Glomerular endothelial cell (primary cell): ENCODE results near the gene HS3ST6. TPM values are rescaled to one million over a fixed set of nuclear protein-coding genes. Genes with fewer than 3 reads are reported as not detected.
"Not testable (repeated sequence)": the region's sequence is repeated elsewhere in the genome, so short reads cannot be mapped to it uniquely, and the experiment has no call there.

Experiments used
- DNase-seq: peaks from one replicate; pipeline ENCODE4 v3.0.0-alpha.2; 2011; ENCODE audit warnings: low read depth, low spot score; ENCODE audit errors: extremely low read depth
- total RNA-seq: library from RNA; depleted of rRNA; stranded (reverse); fragments of >200 nt; gene quantifications from 2 replicates; pipeline ENCODE4 v1.2.3, GENCODE V29; 2015

HS3ST6 gene
- total RNA-seq, 1 donor from 2014 or later, result not detected

DNA sequence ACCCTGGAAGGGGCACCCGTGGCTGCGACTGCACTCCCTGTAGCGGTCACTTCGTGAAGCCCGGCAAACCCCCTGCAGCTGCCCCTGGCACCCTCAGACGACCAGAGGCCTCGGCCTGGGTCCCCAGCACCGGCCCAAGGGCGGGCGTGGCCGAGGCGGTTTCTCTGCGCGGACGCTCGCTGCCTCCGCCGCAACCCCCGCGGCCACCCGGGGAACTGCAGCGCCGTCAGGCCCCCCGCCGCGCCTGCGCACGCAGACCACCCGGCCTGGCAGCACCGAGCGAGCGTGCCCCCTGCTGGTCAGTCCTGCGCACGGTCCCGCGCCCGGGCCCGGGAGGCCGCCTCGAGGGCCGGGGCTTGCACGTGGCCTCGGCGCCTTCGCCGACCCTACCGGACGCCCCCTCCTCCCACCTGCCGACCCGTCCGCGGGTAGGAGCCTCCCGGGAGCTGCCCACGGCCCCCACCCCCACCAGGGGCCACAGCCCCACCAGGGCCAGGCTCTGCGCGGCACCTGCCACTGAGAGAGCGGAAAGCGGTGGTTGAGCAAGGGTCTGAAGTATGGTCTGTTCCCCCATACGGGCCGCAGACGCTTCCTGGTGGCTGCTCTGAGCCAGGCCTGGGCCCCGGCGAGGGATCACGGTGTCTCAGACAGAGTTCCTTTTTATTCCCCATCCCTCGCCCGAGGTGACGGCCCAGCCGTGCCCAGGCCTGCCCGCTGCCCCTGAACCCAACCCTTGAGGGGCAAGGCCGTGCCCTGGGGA lies 11.5 kb upstream of the HS3ST6 start:
- DNase-seq, result no peak

DNA sequence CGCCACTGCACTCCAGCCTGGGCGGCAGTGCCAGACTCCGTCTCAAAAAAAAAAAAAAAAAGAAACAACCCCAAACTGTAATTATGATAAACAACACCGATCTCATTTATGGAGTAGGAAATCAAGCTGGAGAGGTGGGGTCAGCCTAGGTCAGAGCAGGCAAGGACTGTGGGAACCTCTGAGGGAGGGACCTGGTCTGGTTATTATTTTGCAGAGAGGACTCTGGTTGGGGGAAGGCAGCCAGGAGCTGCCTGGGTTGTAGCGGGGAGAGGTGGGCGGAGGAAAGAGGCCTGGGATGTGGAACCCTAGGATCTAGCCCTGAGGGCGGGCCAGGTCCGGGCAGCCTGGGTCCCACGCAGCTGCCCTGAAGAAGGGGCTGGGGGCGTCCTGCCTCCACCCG lies 10.9 kb upstream of the HS3ST6 start:
- DNase-seq, result no peak

DNA sequence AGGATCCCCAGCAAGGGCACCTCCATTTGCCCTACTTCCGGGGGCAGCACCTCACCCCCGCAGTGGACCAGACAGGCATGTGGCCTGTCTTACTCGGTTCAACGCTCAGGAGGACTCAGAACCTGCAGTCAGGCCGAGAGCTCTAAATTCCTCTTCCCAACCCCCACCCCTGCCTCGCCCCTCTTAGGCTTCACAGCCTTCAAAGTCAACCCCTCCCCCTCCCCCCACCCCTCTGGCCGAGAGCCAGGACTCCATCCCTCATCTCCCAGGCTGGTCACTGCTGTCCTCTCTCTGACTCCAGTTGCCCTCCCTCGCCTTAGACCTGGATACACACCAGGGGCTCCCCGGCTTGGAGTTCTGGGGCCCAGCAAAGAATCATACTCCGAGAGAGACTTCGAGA lies 8.1 kb upstream of the HS3ST6 start:
- DNase-seq, result no peak

DNA sequence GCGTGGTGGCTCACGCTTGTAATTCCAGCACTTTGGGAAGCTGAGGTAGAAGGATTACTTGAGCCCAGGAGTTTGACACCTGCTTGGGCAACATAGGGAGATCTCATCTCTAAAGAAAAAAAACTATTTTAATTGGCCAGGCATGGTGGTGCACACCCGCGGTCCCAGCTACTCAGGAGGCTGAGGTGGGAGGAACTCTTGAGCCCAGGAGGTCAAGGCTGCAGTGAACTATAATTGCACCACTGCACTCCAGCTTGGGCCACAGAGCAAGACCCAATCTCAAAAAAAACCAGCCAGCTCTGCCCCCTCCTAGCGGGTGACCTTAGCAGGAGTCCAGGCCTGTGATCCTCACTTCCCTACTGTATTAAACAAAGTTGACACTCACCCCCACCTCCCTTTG lies 5.9 kb upstream of the HS3ST6 start:
- no peak for DNase-seq

- no peak for DNase-seq
These were observed 5.3 kb upstream of the HS3ST6 start for GRCh38 chr16:1923299-1924034.

GRCh38 chr16:1922357-1922756 lies 4.1 kb upstream of the HS3ST6 start:
- DNase-seq, result no peak

- DNase-seq, result no peak
These were observed 2.5 kb upstream of the HS3ST6 start for GRCh38 chr16:1920727-1921171.

DNA sequence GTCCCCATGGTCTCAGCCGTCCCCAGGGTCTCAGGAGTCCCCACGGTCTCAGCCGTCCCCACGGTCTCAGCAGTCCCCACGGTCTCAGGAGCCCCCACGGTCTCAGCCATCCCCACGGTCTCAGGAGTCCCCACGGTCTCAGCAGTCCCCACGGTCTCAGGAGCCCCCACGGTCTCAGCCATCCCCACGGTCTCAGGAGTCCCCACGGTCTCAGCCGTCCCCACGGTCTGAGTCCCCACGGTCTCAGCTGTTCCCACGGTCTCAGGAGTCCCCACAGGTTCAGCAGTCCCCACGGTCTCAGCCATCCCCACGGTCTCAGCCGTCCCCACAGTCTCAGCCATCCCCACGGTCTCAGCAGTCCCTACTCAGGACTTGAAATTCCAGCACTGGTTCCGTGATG lies 1.9 kb upstream of the HS3ST6 start:
- not testable (repeated sequence) for DNase-seq

DNA sequence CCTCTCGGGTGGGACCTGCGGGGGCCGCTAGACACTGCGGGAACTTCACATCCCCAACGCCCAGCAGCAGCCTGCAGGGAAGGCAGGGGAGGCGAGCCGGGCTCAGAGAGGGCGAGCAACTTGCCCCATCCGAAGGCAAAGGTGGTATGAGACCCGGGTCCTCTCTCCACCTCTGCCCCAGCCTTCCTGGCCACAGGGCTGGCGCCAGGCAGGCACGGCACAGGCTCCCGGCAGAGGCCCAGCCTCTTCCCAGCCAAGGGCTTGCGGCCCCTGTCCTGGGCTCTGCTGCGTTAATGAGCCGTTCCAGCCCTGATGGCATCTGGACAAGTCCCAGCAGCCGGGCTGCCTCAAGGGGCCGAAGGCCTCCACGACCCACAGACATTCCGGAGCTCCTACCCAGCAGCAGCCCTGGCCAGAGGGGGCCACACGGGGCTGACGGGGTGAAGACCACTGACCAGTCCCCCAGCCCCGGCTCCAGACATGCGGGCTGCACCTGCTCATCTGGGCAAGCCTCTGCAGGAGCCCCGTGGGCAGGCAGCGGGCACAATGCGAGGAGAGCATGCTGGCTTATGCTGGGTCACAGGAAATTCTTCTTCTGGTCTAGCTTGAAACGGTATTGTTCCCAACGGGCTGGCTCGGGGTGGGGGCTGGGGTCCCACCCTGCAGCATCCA lies 1.2 kb upstream of the HS3ST6 start:
- no peak for DNase-seq

GRCh38 chr16:1917665-1918350 lies 407 bp downstream of the HS3ST6 start:
- DNase-seq, result no peak

DNA sequence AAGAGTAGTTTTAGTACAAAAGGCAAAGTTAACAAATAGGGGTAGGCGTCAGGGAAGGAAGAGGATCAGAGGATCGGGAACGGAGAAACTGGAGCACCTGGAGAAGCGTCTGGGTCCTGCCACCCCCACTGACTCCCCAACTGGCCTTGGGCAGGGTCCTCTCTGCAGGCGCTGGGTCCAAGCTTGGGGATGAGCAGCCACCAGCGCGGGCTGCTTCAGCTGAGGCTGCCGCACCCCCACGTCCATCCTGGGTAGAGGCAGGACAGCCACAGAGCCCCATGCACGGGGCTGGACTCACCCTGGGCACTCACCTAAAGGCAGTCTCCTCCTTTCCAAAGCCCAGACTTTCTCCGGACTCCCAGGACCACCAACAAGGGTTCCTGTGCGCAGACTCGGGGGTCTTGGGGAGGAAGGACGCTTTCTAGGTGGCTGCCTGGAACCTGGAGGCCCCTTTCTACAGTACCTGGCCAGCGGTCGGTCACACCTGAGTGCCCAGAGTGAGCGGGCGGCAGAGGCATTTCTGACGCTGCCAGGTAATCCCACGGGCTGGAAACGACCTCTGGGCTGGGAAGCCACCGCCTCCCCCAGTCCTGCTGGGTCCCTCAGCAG lies 1.1 kb downstream of the HS3ST6 start:
- DNase-seq, result no peak

- DNase-seq, result no peak
These were observed 1.6 kb downstream of the HS3ST6 start for GRCh38 chr16:1916640-1916990.

- DNase-seq, result no peak
These were observed 2.2 kb downstream of the HS3ST6 start for GRCh38 chr16:1915732-1916639.

- no peak for DNase-seq
These were observed 3.2 kb downstream of the HS3ST6 start for GRCh38 chr16:1914988-1915387.

DNA sequence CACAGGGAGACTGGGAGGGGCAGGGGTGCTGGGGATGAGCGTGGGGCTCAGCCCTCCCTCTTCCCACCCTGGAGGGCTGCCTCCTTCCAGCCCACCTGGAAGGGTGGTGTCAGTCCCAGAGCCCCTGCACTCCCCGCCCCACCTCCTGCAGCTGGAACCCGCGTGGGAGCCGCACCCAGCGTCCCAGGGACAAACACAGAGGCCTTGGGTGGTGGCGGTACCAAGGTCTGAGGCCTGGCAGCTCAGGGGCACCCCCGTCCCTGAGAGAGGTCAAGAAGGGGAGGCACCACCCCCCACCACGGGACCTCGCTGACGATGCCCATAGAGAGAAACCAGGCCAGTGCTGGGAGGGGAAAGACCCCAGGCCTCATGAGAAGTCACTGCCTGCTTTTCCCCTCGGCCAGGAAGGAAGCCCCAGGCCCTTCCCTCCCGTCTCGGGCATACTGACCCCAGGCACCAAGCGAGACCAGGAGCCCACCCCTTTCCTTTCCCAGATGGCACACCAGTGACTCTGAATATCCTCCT lies 4.1 kb downstream of the HS3ST6 start:
- no peak for DNase-seq

GRCh38 chr16:1913327-1914083 lies 4.7 kb downstream of the HS3ST6 start:
- no peak for DNase-seq

GRCh38 chr16:1912215-1912543 lies 6.0 kb downstream of the HS3ST6 start:
- DNase-seq, result no peak

DNA sequence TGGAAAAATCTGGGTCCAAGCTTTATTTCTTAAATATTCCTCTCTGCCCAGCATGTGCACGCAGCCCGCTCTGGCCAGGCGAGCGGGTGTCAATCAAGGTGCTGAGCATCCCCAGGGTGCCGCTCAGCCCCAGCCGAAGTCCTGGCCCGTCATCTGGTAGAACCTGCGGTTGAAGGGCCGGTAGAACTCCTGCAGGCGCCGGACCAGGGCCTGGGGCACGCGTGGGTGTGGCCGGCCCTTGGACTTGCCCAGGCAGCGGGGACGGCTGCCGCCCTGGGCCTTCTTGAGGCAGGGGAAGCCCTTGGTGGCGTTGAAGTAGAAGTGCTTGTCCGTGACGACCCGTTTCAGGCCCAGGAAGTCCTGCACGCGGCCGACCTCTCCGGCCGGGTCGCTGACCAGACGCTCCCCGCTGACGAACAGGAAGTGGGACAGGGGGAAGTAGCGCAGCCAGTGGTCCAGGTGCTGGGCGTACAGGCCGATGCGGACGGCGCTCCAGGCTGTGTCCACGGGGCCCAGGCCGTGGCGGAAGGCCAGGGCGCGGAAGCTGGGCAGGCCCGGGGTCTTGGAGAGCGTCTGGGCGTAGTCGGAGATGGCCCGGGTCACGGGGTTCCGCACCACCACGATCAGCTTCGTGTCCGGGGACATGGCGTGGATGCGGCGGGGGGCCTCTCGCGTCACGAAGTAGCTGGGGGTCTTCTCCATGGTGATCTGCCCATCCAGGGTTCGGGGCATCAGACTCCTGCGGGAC lies 6.6 kb downstream of the HS3ST6 start:
- no peak for DNase-seq
